ENCODE measurements around the gene F8A1.
"Not testable (repeated sequence)": the region's sequence is repeated elsewhere in the genome, so short reads cannot be mapped to it uniquely, and the experiment has no call there.

- TF ChIP-seq, protein P1, sequence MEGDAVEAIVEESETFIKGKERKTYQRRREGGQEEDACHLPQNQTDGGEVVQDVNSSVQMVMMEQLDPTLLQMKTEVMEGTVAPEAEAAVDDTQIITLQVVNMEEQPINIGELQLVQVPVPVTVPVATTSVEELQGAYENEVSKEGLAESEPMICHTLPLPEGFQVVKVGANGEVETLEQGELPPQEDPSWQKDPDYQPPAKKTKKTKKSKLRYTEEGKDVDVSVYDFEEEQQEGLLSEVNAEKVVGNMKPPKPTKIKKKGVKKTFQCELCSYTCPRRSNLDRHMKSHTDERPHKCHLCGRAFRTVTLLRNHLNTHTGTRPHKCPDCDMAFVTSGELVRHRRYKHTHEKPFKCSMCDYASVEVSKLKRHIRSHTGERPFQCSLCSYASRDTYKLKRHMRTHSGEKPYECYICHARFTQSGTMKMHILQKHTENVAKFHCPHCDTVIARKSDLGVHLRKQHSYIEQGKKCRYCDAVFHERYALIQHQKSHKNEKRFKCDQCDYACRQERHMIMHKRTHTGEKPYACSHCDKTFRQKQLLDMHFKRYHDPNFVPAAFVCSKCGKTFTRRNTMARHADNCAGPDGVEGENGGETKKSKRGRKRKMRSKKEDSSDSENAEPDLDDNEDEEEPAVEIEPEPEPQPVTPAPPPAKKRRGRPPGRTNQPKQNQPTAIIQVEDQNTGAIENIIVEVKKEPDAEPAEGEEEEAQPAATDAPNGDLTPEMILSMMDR (IDR thresholded peaks at IDR 0.05), result not testable (repeated sequence)
- TF ChIP-seq POLR2A (IDR thresholded peaks at IDR 0.05), result not testable (repeated sequence)
Measured at GRCh38 chrX:154885057-154885456, 1.1 kb upstream of the F8A1 start.
